H9 (cell line): ENCODE results near the gene ALG8. TPM values are rescaled to one million over a fixed set of nuclear protein-coding genes. Genes with fewer than 3 reads are reported as not detected.

Experiments used
- DNase-seq: peaks from one replicate; pipeline ENCODE4 v3.0.0-alpha.2; 2017
- H2AFZ ChIP-seq: one replicate; pipeline ENCODE4 v1.6.1; 2013; ENCODE audit warnings: mild to moderate bottlenecking, low read length, control low read depth, moderate library complexity
- H2AK5ac ChIP-seq: 2 replicates; pipeline ENCODE4 v1.6.1; 2013; ENCODE audit warnings: low read length, control low read depth, mixed read lengths; ENCODE audit not compliant: insufficient read length
- H2BK120ac ChIP-seq: one replicate; pipeline ENCODE4 v1.6.1; 2013; ENCODE audit warnings: low read depth, mild to moderate bottlenecking, low read length, control low read depth, inconsistent platforms; ENCODE audit not compliant: poor library complexity, severe bottlenecking
- H2BK12ac ChIP-seq: 2 replicates; pipeline ENCODE4 v1.6.1; 2013; ENCODE audit warnings: low read length, control low read depth, mixed read lengths, low read depth; ENCODE audit not compliant: insufficient read length
- H2BK15ac ChIP-seq: 2 replicates; pipeline ENCODE4 v1.6.1; 2013; ENCODE audit warnings: low read depth, low read length, control low read depth
- H2BK20ac ChIP-seq: one replicate; pipeline ENCODE4 v1.6.1; 2013; ENCODE audit warnings: low read depth, mild to moderate bottlenecking, low read length, control low read depth, inconsistent platforms; ENCODE audit not compliant: poor library complexity, severe bottlenecking
- H2BK5ac ChIP-seq: 2 replicates; pipeline ENCODE4 v1.6.1; 2013; ENCODE audit warnings: low read length, control low read depth, mixed read lengths; ENCODE audit not compliant: insufficient read length
- H3K14ac ChIP-seq: 2 replicates; pipeline ENCODE4 v1.6.1; 2013; ENCODE audit warnings: low read length, control low read depth; ENCODE audit not compliant: insufficient read depth
- H3K18ac ChIP-seq: 2 replicates; pipeline ENCODE4 v1.6.1; 2013; ENCODE audit warnings: low read depth, mild to moderate bottlenecking, mixed read lengths, low read length, control low read depth; ENCODE audit not compliant: insufficient read length
- H3K23ac ChIP-seq: 2 replicates; pipeline ENCODE4 v1.6.1; 2013; ENCODE audit warnings: low read length, control low read depth, mixed read lengths, low read depth; ENCODE audit not compliant: insufficient read length
- H3K23me2 ChIP-seq: 2 replicates; pipeline ENCODE4 v1.6.1; 2013; ENCODE audit warnings: low read depth, mild to moderate bottlenecking, mixed read lengths, low read length, control low read depth; ENCODE audit not compliant: insufficient read length, poor library complexity, severe bottlenecking
- H3K27ac ChIP-seq: 2 replicates; pipeline ENCODE4 v1.5.1; 2013; ENCODE audit warnings: low read length, control low read depth, mixed read lengths, low read depth; ENCODE audit not compliant: insufficient read length
- H3K27me3 ChIP-seq: 2 replicates; pipeline ENCODE4 v1.6.1; 2013; ENCODE audit warnings: low read length, control low read depth, inconsistent platforms; ENCODE audit not compliant: insufficient read depth
- H3K4ac ChIP-seq: 2 replicates; pipeline ENCODE4 v1.6.1; 2013; ENCODE audit warnings: low read depth, mild to moderate bottlenecking, control low read depth, inconsistent platforms, low read length, moderate library complexity
- H3K4me1 ChIP-seq: 2 replicates; pipeline ENCODE4 v1.6.1; 2013; ENCODE audit warnings: low read length, control low read depth, inconsistent platforms; ENCODE audit not compliant: insufficient read depth
- H3K4me2 ChIP-seq: 2 replicates; pipeline ENCODE4 v1.6.1; 2013; ENCODE audit warnings: low read length, control low read depth, mixed read lengths; ENCODE audit not compliant: insufficient read length, insufficient read depth
- H3K56ac ChIP-seq: 2 replicates; pipeline ENCODE4 v1.6.1; 2013; ENCODE audit warnings: low read depth, mild to moderate bottlenecking, mixed read lengths, low read length, control low read depth; ENCODE audit not compliant: insufficient read length
- H3K79me1 ChIP-seq: 2 replicates; pipeline ENCODE4 v1.6.1; 2013; ENCODE audit warnings: low read depth, mild to moderate bottlenecking, moderate library complexity, low read length, control low read depth, inconsistent platforms; ENCODE audit not compliant: insufficient read depth, poor library complexity, severe bottlenecking
- H3K79me2 ChIP-seq: 2 replicates; pipeline ENCODE4 v1.6.1; 2013; ENCODE audit warnings: low read length, control low read depth, inconsistent platforms; ENCODE audit not compliant: insufficient read depth
- H3K9ac ChIP-seq: 2 replicates; pipeline ENCODE4 v1.6.1; 2013; ENCODE audit warnings: low read length, control low read depth, mixed read lengths; ENCODE audit not compliant: insufficient read length; ENCODE audit errors: extremely low read depth
- H3K9me3 ChIP-seq: one replicate; pipeline ENCODE4 v1.6.1; 2013; ENCODE audit warnings: low read depth, low read length, inconsistent platforms; ENCODE audit not compliant: control insufficient read depth
- H3T11ph ChIP-seq: one replicate; pipeline ENCODE4 v1.6.1; 2013; ENCODE audit warnings: mild to moderate bottlenecking, low read length, control low read depth, inconsistent platforms
- H4K20me1 ChIP-seq: one replicate; pipeline ENCODE4 v1.6.1; 2013; ENCODE audit not compliant: control insufficient read depth, insufficient read length, insufficient read depth
- H4K5ac ChIP-seq: 2 replicates; pipeline ENCODE4 v1.6.1; 2013; ENCODE audit warnings: low read depth, mild to moderate bottlenecking, mixed read lengths, low read length, control low read depth; ENCODE audit not compliant: insufficient read length
- H4K8ac ChIP-seq: replicated peaks from 2 replicates; pipeline ENCODE4 v1.6.1; 2013; ENCODE audit warnings: low read length, control low read depth, mixed read lengths, low read depth; ENCODE audit not compliant: insufficient read length
- H4K91ac ChIP-seq: 2 replicates; pipeline ENCODE4 v1.6.1; 2013; ENCODE audit warnings: low read depth, mild to moderate bottlenecking, moderate library complexity, mixed read lengths, low read length, control low read depth; ENCODE audit not compliant: insufficient read length
- H3K27ac Mint-ChIP-seq, 3 experiments: 2 replicates in 2 of 3; 3 replicates in 1 of 3; pipeline ENCODE4 v1.8.0; 2020 to 2021; ENCODE audit warnings: mixed read lengths in 3 of 3, mild to moderate bottlenecking in 1 of 3, moderate library complexity in 1 of 3
- H3K27me3 Mint-ChIP-seq: 2 replicates; pipeline ENCODE4 v1.8.0; 2021; ENCODE audit warnings: low read depth, mild to moderate bottlenecking, moderate library complexity, mixed read lengths
- H3K36me3 Mint-ChIP-seq, 3 experiments: 2 replicates in 2 of 3; 3 replicates in 1 of 3; pipeline ENCODE4 v1.8.0; 2020 to 2021; ENCODE audit warnings: low read depth in 3 of 3, mixed read lengths in 3 of 3; ENCODE audit not compliant: insufficient read depth in 1 of 3
- H3K4me1 Mint-ChIP-seq, 2 experiments: 2 replicates each; pipeline ENCODE4 v1.8.0; 2020; ENCODE audit warnings: mixed read lengths in 2 of 2
- H3K4me3 Mint-ChIP-seq, 2 experiments: 2 replicates in 1 of 2; 3 replicates in 1 of 2; pipeline ENCODE4 v1.8.0; 2020 to 2021; ENCODE audit warnings: mild to moderate bottlenecking in 2 of 2, mixed read lengths in 2 of 2, moderate library complexity in 1 of 2
- H3K9me3 Mint-ChIP-seq, 2 experiments: 2 replicates in 1 of 2; 3 replicates in 1 of 2; pipeline ENCODE4 v1.8.0; 2020; ENCODE audit warnings: mild to moderate bottlenecking in 2 of 2, mixed read lengths in 2 of 2, moderate library complexity in 1 of 2
- CTCF ChIP-seq: fragments of 200-600 bp; sonication (generic); conservative IDR thresholded peaks from 3 replicates; pipeline ENCODE4 v1.8.0; 2021; ENCODE audit warnings: antibody characterized with exemption, mild to moderate bottlenecking
- WGBS: extraction: QIAGEN DNeasy Blood & Tissue Kit; methylation state at CpG from one replicate; pipeline ENCODE4 v1.1.7; 2013; ENCODE audit warnings: missing lambda C conversion rate, low lambda C conversion rate, mixed read lengths; ENCODE audit not compliant: insufficient read length; ENCODE audit errors: extremely low coverage; 5-methylcytosine and 5-hydroxymethylcytosine counted together
- total RNA-seq: library from RNA; stranded (reverse); gene quantifications from 2 replicates; pipeline ENCODE4 v1.2.1, GENCODE V29; 2021

The ALG8 gene
- total RNA-seq, 1 experiment from 2014 or later, result 77.5 TPM

DNA sequence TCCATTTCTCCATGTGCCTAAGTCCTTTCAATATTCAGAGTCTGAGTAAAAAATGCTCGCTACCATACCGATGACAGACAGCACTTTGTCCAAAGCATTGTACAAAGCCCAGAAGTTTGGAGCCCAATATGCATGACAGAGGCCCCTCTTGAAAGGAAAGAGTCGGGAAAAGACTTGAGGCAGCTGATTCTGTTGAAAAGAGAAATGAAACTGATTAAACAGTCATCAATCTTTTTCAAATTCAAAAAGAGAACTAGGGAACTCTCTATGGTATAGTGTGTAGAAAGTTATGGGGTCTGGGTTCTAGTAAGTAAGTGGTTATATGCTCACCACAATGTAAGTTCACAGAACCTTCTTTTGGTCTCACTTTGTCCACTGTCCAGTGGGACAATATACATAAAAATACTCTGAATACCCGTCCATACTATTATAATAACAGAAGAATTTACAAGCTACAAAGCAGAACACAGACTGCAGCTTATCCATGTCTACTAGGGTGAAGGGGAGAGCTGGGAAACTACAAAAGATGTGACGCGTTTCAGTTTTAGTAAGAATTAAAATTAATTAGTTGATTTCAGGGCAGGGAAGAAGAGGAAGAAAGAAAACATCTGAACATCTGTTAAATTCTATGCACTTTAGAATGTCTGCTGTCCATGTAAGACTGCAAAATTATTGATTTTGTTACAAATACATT lies 26.7 kb downstream of the ALG8 start:
- no peak overlapping the region for H3K14ac ChIP-seq
- H2BK12ac ChIP-seq, result no peak overlapping the region
- H3K18ac ChIP-seq, result no peak overlapping the region
- no peaks in the 10 kb centered on the region for H3K27me3 ChIP-seq
- H2BK120ac ChIP-seq, result no peak overlapping the region
- H2BK20ac ChIP-seq, result no peak overlapping the region
- no peak overlapping the region for H3K23ac ChIP-seq
- H3T11ph ChIP-seq, result no peak overlapping the region
- no CpG with 5 or more reads among the region's 6 CpGs for WGBS
- no peak overlapping the region for H3K4ac ChIP-seq
- H2BK5ac ChIP-seq, result no peak overlapping the region
- H3K4me2 ChIP-seq, result no peak overlapping the region
- no peaks in the 10 kb centered on the region for H3K9me3 ChIP-seq
- H4K20me1 ChIP-seq, result no peaks in the 10 kb centered on the region
- H2AK5ac ChIP-seq, result no peak overlapping the region
- H3K27ac ChIP-seq, result no peak overlapping the region
- TF ChIP-seq CTCF, result no peak
- no peak overlapping the region for H4K8ac ChIP-seq
- H3K27me3 Mint-ChIP-seq, result no peaks in the 10 kb centered on the region
- H3K9me3 Mint-ChIP-seq, result no peaks in the 10 kb centered on the region
- no peaks in the 10 kb centered on the region for H3K79me2 ChIP-seq
- no peaks in the 10 kb centered on the region for H3K23me2 ChIP-seq
- no peaks in the 10 kb centered on the region for H3K79me1 ChIP-seq
- no peak overlapping the region for H4K5ac ChIP-seq
- H3K4me1 ChIP-seq, result no peaks in the 10 kb centered on the region
- H3K56ac ChIP-seq, result no peak overlapping the region
- no peak overlapping the region for H4K91ac ChIP-seq
- no peak overlapping the region for H3K27ac Mint-ChIP-seq
- no peak overlapping the region for H2AFZ ChIP-seq
- no peak for DNase-seq
- no peak overlapping the region for H3K9ac ChIP-seq
- H2BK15ac ChIP-seq, result no peak overlapping the region
- peaks cover 9 to 60% (median 40%) of the 10 kb centered on the region in 3 experiments for H3K36me3 Mint-ChIP-seq
- no peaks in the 10 kb centered on the region for H3K4me1 Mint-ChIP-seq
- H3K4me3 Mint-ChIP-seq, result no peak overlapping the region
